A549 treated with CORT108297 at 1 μM for 4 hours (cell line): ENCODE measurements around the gene TAS2R50. TPM values are rescaled to one million over a fixed set of nuclear protein-coding genes. Genes with fewer than 3 reads are reported as not detected.

ENCODE experiments used
- total RNA-seq: library from RNA; stranded (reverse); fragments of 200-300 nt; extraction: Qiagen RNA extraction; gene quantifications from 5 replicates; pipeline ENCODE4 v1.2.3, GENCODE V29; 2022

TAS2R50 gene
- total RNA-seq, result not detected in 5 replicates

DNA sequence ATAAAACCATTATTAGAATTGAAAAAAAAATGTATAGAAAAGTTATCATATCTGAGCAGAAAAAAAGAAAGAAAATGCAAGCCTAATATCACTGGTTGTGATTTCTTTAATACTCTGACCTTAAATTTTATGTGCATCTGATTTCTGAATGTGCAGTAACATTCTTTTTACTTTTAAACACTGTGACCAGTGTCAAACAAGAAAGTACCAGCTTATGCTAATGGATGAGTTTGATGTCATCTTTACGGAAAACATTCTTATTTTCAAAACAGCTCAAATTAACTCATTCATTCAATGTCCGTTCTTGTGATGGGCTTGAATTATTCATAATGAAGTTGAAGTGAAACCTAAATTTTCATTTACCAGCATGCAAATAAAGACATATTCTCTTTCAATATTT, at the start of gene TAS2R50:
Gene TAS2R50, minus strand, starts transcription at position 101 of the 400 bp plus-strand sequence. Its CDS starts 52 bp downstream, at position 49.

GRCh38 chr12:11031307-11031706, 44.6 kb upstream of the TAS2R50 start, which contains the start of gene TAS2R31:
Gene TAS2R31, minus strand, starts transcription at chr12:11031407. Its CDS starts 72 bp downstream, at chr12:11031335.

DNA sequence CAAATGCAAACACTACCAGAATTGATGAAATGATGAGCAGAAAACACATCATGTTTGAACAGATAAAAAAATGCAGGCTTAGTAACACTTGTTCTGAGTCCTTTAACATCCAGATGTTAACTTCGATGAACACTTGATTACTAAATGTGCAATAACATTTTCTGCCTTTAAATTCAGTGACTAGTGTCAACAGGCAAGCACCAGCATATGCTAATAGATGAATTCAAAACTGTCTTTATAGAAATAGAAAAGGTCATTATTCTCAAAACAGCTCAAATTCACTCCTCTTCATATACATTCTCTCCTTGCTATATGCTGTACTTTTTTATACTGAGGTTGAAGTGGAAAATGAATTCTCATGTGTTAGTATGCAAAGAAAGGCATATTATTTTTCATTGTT, 35.8 kb upstream of the TAS2R50 start, which contains the start of gene TAS2R19:
Gene TAS2R19, minus strand, starts transcription at position 101 of the 400 bp plus-strand sequence. Its CDS starts 49 bp downstream, at position 52.

GRCh38 chr12:10998204-10998603, 11.5 kb upstream of the TAS2R50 start, which contains the start of gene TAS2R20:
Gene TAS2R20, minus strand, starts transcription at chr12:10998304. Its CDS starts 429 bp downstream, at chr12:10997875.

GRCh38 chr12:10939163-10939562, 47.5 kb downstream of the TAS2R50 start, which contains the start of gene TAS2R14:
Gene TAS2R14, minus strand, starts transcription at chr12:10939263. Its CDS starts 56 bp downstream, at chr12:10939207.

Other genes with a start within 250 kb of the TAS2R50 start
- gene TAS2R7, start 184.3 kb downstream of the TAS2R50 start, total RNA-seq, result not detected in 5 replicates
- not detected in 5 replicates for gene TAS2R8, start 179.6 kb downstream of the TAS2R50 start, total RNA-seq
- not detected in 5 replicates for gene TAS2R9, start 176.7 kb downstream of the TAS2R50 start, total RNA-seq
- 0.11 to 0.17 TPM in 2 of 5 replicates, not detected in the others for gene TAS2R10, start 160.6 kb downstream of the TAS2R50 start, total RNA-seq
- 1.6 to 2.9 TPM (median 2.6 TPM) in 5 replicates for gene PRR4, start 137.4 kb downstream of the TAS2R50 start, total RNA-seq
- gene PRH1, start 102.7 kb downstream of the TAS2R50 start, total RNA-seq, result 1.7 to 4.2 TPM (median 2.7 TPM) in 5 replicates
- gene TAS2R13, start 77.3 kb downstream of the TAS2R50 start, total RNA-seq, result not detected in 5 replicates
- 0.16 to 0.47 TPM in 2 of 5 replicates, not detected in the others for gene PRH2, start 57.7 kb downstream of the TAS2R50 start, total RNA-seq
- gene TAS2R14, start 47.6 kb downstream of the TAS2R50 start, total RNA-seq, result 0.30 to 0.96 TPM (median 0.58 TPM) in 5 replicates
- gene TAS2R20, start 11.4 kb upstream of the TAS2R50 start, total RNA-seq, result 0.07 to 0.13 TPM (median 0.10 TPM) in 5 replicates
- 0.18 TPM in 1 of 5 replicates, not detected in the others for gene TAS2R19, start 35.7 kb upstream of the TAS2R50 start, total RNA-seq
- gene TAS2R31, start 44.5 kb upstream of the TAS2R50 start, total RNA-seq, result 0.13 to 0.28 TPM (median 0.17 TPM) in 3 of 5 replicates, not detected in the others
- gene TAS2R46, start 75.4 kb upstream of the TAS2R50 start, total RNA-seq, result 0.08 TPM in 1 of 5 replicates, not detected in the others
- not detected in 5 replicates for gene TAS2R43, start 105.4 kb upstream of the TAS2R50 start, total RNA-seq
- gene TAS2R30, start 147.7 kb upstream of the TAS2R50 start, total RNA-seq, result 0.05 TPM in 1 of 5 replicates, not detected in the others
- 8.2 to 8.9 TPM (median 8.7 TPM) in 5 replicates for gene SMIM10L1, start 184.3 kb upstream of the TAS2R50 start, total RNA-seq
- gene TAS2R42, start 200.0 kb upstream of the TAS2R50 start, total RNA-seq, result not detected in 5 replicates